Ovary (tissue), 3 donors: ENCODE results near the gene BRD7.

Experiments used
- EP300 ChIP-seq: sonication (generic); formaldehyde crosslinking; IDR thresholded peaks from one replicate; pipeline ENCODE4 v1.6.1; 2017; ENCODE audit warnings: antibody characterized with exemption
- POLR2A ChIP-seq: fragments of 450-650 bp; IDR thresholded peaks from one replicate; pipeline ENCODE4 v1.6.1; 2017; ENCODE audit warnings: antibody characterized with exemption, mild to moderate bottlenecking, moderate library complexity
- TF ChIP-seq, protein P1 (sequence below), 3 donors: fragments of 450-650 bp in 2 of 3; fragments of 200-600 bp in 1 of 3; IDR thresholded peaks; one replicate each; pipeline versions ENCODE4 v1.5.1 to v1.8.0; 2016 to 2022; ENCODE audit warnings: antibody characterized with exemption in 3 of 3, mild to moderate bottlenecking in 1 of 3
- donor health status: DM: no; HTN: no; CAD: no.

DNA sequence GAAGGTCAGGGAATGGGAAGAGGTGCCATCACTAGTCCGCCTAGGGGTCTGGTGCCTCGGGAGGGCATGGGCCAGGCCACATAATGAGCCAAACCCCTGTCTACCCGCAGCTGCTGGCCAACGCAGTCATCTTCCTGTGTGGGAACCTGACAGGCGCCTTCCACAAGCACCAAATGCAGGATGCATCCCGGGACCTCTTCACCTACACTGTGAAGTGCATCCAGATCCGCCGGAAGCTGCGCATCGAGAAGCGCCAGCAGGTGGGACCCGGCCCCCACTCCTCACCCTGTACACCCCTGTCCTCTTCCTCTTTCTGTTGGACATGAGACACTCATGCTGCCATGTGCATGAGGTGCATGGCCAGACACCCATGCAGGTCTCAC is 76.2 kb downstream of the BRD7 start:
- TF ChIP-seq, protein P1, sequence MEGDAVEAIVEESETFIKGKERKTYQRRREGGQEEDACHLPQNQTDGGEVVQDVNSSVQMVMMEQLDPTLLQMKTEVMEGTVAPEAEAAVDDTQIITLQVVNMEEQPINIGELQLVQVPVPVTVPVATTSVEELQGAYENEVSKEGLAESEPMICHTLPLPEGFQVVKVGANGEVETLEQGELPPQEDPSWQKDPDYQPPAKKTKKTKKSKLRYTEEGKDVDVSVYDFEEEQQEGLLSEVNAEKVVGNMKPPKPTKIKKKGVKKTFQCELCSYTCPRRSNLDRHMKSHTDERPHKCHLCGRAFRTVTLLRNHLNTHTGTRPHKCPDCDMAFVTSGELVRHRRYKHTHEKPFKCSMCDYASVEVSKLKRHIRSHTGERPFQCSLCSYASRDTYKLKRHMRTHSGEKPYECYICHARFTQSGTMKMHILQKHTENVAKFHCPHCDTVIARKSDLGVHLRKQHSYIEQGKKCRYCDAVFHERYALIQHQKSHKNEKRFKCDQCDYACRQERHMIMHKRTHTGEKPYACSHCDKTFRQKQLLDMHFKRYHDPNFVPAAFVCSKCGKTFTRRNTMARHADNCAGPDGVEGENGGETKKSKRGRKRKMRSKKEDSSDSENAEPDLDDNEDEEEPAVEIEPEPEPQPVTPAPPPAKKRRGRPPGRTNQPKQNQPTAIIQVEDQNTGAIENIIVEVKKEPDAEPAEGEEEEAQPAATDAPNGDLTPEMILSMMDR (IDR thresholded peaks at IDR 0.05), result no peak
- TF ChIP-seq POLR2A, result no peak
- TF ChIP-seq EP300, result no peak
